PC-9 (cell line): ENCODE results near the gene GAS2L1.

Source experiments
- CTCF ChIP-seq: fragments of 200-600 bp; sonication (generic); conservative IDR thresholded peaks from 2 replicates; pipeline ENCODE4 v1.6.1; 2017; ENCODE audit warnings: mixed run types, antibody characterized with exemption, mild to moderate bottlenecking, moderate library complexity
- EZH2 ChIP-seq: fragments of 200-600 bp; sonication (generic); IDR thresholded peaks from 2 replicates; pipeline ENCODE4 v1.8.0; 2017; ENCODE audit warnings: antibody characterized with exemption, low read depth

DNA sequence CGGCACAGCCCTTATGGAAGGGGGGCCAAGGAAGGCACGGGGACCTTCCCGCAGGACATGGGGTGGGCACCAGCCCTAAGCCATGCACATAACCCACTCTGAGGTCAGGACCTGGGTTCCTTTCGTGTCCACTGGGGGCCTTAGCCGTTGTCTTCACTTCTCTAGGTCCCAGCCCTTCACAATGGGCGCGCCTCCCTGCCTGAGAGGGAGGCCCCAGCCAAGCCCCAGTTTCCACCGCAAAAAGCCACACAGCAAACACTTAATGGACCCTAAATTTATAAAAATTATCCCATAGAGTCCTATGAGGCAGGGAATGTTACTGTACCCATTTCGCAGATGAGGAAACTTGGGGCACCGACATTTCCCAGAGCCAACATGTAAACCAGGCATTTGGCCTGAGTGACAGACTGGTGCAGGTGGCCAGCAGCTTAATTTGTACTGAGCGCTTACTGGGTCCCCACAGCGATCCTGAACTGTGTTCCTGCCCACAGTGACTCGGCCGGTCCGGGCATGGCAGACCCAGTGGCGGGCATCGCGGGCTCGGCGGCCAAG lies 1.2 kb downstream of the GAS2L1 start:
- TF ChIP-seq CTCF (no peak), EZH2 (no peak)
